DOHH2 (cell line): Measurements from ENCODE around the gene FAU.

ENCODE experiments used
- H3F3A ChIP-seq: fragments of 200-600 bp; sonication (generic), shearing (Covaris generic); 2 replicates; pipeline ENCODE4 v1.6.0; 2016; ENCODE audit warnings: antibody characterized with exemption, mild to moderate bottlenecking; ENCODE audit not compliant: control insufficient read depth, insufficient read depth
- H3K27ac ChIP-seq: fragments of 200-600 bp; sonication (generic); 2 replicates; pipeline ENCODE4 v1.5.1; 2014; ENCODE audit warnings: low read depth, mild to moderate bottlenecking, low read length, moderate library complexity
- H3K27me3 ChIP-seq: fragments of 200-600 bp; sonication (generic); 2 replicates; pipeline ENCODE4 v1.6.1; 2014; ENCODE audit warnings: mild to moderate bottlenecking, low read length, mixed read lengths; ENCODE audit not compliant: control insufficient read depth
- H3K36me3 ChIP-seq: fragments of 200-600 bp; sonication (generic); 2 replicates; pipeline ENCODE4 v1.6.1; 2014; ENCODE audit warnings: mild to moderate bottlenecking, low read length, moderate library complexity, mixed read lengths; ENCODE audit not compliant: control insufficient read depth
- H3K4me1 ChIP-seq: fragments of 200-600 bp; sonication (generic); 2 replicates; pipeline ENCODE4 v1.6.1; 2014; ENCODE audit warnings: mild to moderate bottlenecking, low read length, mixed read lengths; ENCODE audit not compliant: control insufficient read depth
- H3K4me2 ChIP-seq: fragments of 200-600 bp; sonication (generic); 2 replicates; pipeline ENCODE4 v1.6.0; 2014; ENCODE audit warnings: mild to moderate bottlenecking, low read length, moderate library complexity
- H3K4me3 ChIP-seq: fragments of 200-600 bp; sonication (generic); 2 replicates; pipeline ENCODE4 v1.5.1; 2014; ENCODE audit warnings: mild to moderate bottlenecking, low read length, mixed read lengths
- H3K79me2 ChIP-seq: fragments of 200-600 bp; sonication (generic); 2 replicates; pipeline ENCODE4 v1.6.1; 2014; ENCODE audit warnings: mild to moderate bottlenecking, low read length, mixed read lengths; ENCODE audit not compliant: control insufficient read depth
- H3K9me2 ChIP-seq: fragments of 200-600 bp; sonication (generic); replicated peaks from 2 replicates; pipeline ENCODE4 v1.6.1; 2014; ENCODE audit warnings: mild to moderate bottlenecking, low read length, mixed read lengths; ENCODE audit not compliant: control insufficient read depth
- H3K9me3 ChIP-seq: fragments of 200-600 bp; sonication (generic); 2 replicates; pipeline ENCODE4 v1.6.1; 2014; ENCODE audit warnings: antibody characterized with exemption, low read length, mixed read lengths; ENCODE audit not compliant: control insufficient read depth, insufficient read depth
- H4K20me1 ChIP-seq: fragments of 200-600 bp; sonication (generic); 2 replicates; pipeline ENCODE4 v1.6.0; 2014; ENCODE audit warnings: low read depth, mild to moderate bottlenecking, antibody characterized with exemption, low read length, moderate library complexity; ENCODE audit not compliant: control insufficient read depth, insufficient read depth
- CTCF ChIP-seq: fragments of 200-600 bp; sonication (generic); IDR thresholded peaks from one replicate; pipeline ENCODE4 v1.5.1; 2014; ENCODE audit warnings: antibody characterized with exemption, mild to moderate bottlenecking, low read depth, low read length; ENCODE audit not compliant: poor library complexity, severe bottlenecking
- EZH2phosphoT487 ChIP-seq: fragments of 200-600 bp; sonication (generic); IDR thresholded peaks from 2 replicates; pipeline ENCODE4 v1.6.1; 2017; ENCODE audit warnings: borderline replicate concordance, mild to moderate bottlenecking, antibody characterized with exemption, low read length, moderate library complexity, mixed read lengths

Gene FAU

GRCh38 chr11:65103476-65103875 is 18.5 kb downstream of the FAU start:
- Histone ChIP-seq H3F3A (no peaks in the 10 kb centered on the region), H3K79me2 (peaks cover 31% of the 10 kb centered on the region), H3K4me1 (no peaks in the 10 kb centered on the region), H3K36me3 (peaks cover 28% of the 10 kb centered on the region), H3K27ac (no peak overlapping the region), H3K4me2 (no peak overlapping the region), H4K20me1 (no peaks in the 10 kb centered on the region), H3K9me3 (no peaks in the 10 kb centered on the region), H3K4me3 (no peak overlapping the region), H3K27me3 (no peaks in the 10 kb centered on the region), H3K9me2 (no peaks in the 10 kb centered on the region)
- TF ChIP-seq EZH2phosphoT487 (no peak), CTCF (no peak)

- Histone ChIP-seq H4K20me1 (no peaks in the 10 kb centered on the region), H3K9me2 (no peaks in the 10 kb centered on the region), H3K4me3 (no peak overlapping the region), H3K36me3 (peaks cover 31% of the 10 kb centered on the region), H3K4me1 (no peaks in the 10 kb centered on the region; the same call in 1 of the 2 replicates), H3K27ac (no peak overlapping the region), H3F3A (no peaks in the 10 kb centered on the region), H3K9me3 (no peaks in the 10 kb centered on the region), H3K4me2 (no peak overlapping the region), H3K27me3 (no peaks in the 10 kb centered on the region), H3K79me2 (peaks cover 41% of the 10 kb centered on the region)
- no peak for TF ChIP-seq CTCF
- TF ChIP-seq EZH2phosphoT487 = no peak
Observed at GRCh38 chr11:65102142-65103095, 19.5 kb downstream of the FAU start.

DNA sequence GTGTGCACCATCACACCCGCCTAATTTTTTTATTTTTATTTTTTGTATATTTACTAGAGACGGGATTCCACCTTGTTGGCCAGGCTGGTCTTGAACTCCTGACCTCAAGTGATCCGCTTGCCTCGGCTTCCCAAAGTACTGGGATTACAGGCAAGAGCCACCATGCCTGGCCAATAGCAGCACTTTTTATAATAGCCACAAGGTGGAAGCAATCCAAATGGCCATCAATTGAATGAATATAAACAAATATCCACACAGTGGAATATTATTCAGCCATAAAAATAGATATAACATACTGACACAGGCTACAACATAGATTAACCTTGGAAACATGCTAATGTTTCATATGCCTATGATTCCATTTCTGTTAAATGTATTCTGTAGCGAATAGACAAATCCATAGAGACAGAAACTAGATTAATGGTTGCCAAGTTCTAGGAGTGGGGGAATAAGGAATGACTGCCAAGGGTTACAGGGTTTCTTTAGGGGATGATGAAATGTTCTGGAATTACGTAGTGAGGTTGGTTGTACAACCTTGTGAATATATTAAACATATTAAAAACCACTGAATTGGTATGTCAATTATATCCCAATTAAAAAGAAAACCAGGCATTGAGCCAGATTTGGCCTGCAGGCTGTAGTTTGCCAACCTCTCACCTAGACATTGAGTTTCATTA is 21.1 kb downstream of the FAU start:
- Histone ChIP-seq H3K9me3 (no peaks in the 10 kb centered on the region), H3K4me3 (no peak overlapping the region), H4K20me1 (peaks cover 2% of the 10 kb centered on the region; the same call in 1 of the 2 replicates), H3K27ac (no peak overlapping the region), H3K27me3 (no peaks in the 10 kb centered on the region), H3F3A (no peaks in the 10 kb centered on the region), H3K79me2 (peaks cover 53% of the 10 kb centered on the region), H3K36me3 (peaks cover 35% of the 10 kb centered on the region), H3K4me1 (peaks cover 7% of the 10 kb centered on the region), H3K4me2 (no peak overlapping the region), H3K9me2 (no peaks in the 10 kb centered on the region)
- no peak for TF ChIP-seq EZH2phosphoT487
- TF ChIP-seq CTCF = peak; percentile 26
